ENCODE measurements around the gene CROCC. TPM values are rescaled to one million over a fixed set of nuclear protein-coding genes. Genes with fewer than 3 reads are reported as not detected.
A peak's percentile ranks its signal among the peaks of the same experiment; 100 is the strongest.

CROCC gene
- total and polyA plus RNA-seq, 8 donors, result 14.0 to 942 (median 29.9) TPM

- Histone ChIP-seq H3K9me3 (no peaks in the 10 kb centered on the region), H3K27me3 (no peaks in the 10 kb centered on the region), H3K4me3 (no peak overlapping the region), H3K4me1 (peaks cover 0 to 28% (median 21%) of the 10 kb centered on the region in 4 donors), H3K36me3 (peaks cover 10 to 50% (median 42%) of the 10 kb centered on the region in 4 donors), H3K27ac (no peak overlapping the region)
- DNase-seq, result no peak
- intact Hi-C loops (cut with DNase I; ENCODE audit: low total_unique reads), result loop anchor here (10.0 kb wide), 1 partner anchor 69 kb away; no protein-coding TSS in a partner anchor
- WGBS, 5 donors, result 92 to 95% (median 93%) methylated on average over 11 to 13 of the region's 13 CpGs
- TF ChIP-seq POLR2A (IDR thresholded peaks at IDR 0.05), result no peak
- no peak for TF ChIP-seq POLR2AphosphoS5 (IDR thresholded peaks at IDR 0.05)
- no peak for TF ChIP-seq CTCF (IDR thresholded peaks at IDR 0.05)
- TF ChIP-seq EP300 (IDR thresholded peaks at IDR 0.05), result no peak
These were observed 43.8 kb downstream of the CROCC start for GRCh38 chr1:16965486-16966067.

- no peak overlapping the region for H3K27ac ChIP-seq
- no peaks in the 10 kb centered on the region for H3K27me3 ChIP-seq
- H3K4me3 ChIP-seq, result no peak overlapping the region
- H3K9me3 ChIP-seq, result no peaks in the 10 kb centered on the region
- 92 to 98% (median 96%) methylated on average over 18 to 22 of the region's 22 CpGs for WGBS, 5 donors
- intact Hi-C loops (cut with DNase I; ENCODE audit: low total_unique reads), result loop anchor here (10.0 kb wide), 1 partner anchor 69 kb away; no protein-coding TSS in a partner anchor
- DNase-seq, result no peak
- TF ChIP-seq CTCF (IDR thresholded peaks at IDR 0.05) (no peak), POLR2A (IDR thresholded peaks at IDR 0.05) (no peak)
- H3K4me1 ChIP-seq, result peaks cover 0 to 21% (median 16%) of the 10 kb centered on the region in 4 donors
- H3K36me3 ChIP-seq, result peaks cover 10 to 56% (median 46%) of the 10 kb centered on the region in 4 donors
These were observed 44.6 kb downstream of the CROCC start for GRCh38 chr1:16966282-16966681.

- Histone ChIP-seq H3K4me1 (peaks cover 0 to 27% (median 13%) of the 10 kb centered on the region in 4 donors), H3K4me3 (no peak overlapping the region), H3K9me3 (no peaks in the 10 kb centered on the region), H3K27ac (no peak overlapping the region), H3K27me3 (no peaks in the 10 kb centered on the region), H3K36me3 (peaks cover 10 to 61% (median 46%) of the 10 kb centered on the region in 4 donors)
- intact Hi-C loops (cut with DNase I; ENCODE audit: low total_unique reads), result loop anchor here (10.0 kb wide), 1 partner anchor 68 kb away; no protein-coding TSS in a partner anchor
- peak in 1 of 2 donors; percentile 87 for DNase-seq
- no peak for TF ChIP-seq EP300 (IDR thresholded peaks at IDR 0.05)
- TF ChIP-seq POLR2AphosphoS5 (IDR thresholded peaks at IDR 0.05), result no peak
- TF ChIP-seq CTCF (IDR thresholded peaks at IDR 0.05), result no peak
- TF ChIP-seq POLR2A (IDR thresholded peaks at IDR 0.05), result no peak
- 25 to 34% (median 32%) methylated on average over 4 to 7 of the region's 7 CpGs for WGBS, 5 donors
These were observed 45.4 kb downstream of the CROCC start for GRCh38 chr1:16967095-16967575.

- intact Hi-C loops (cut with DNase I; ENCODE audit: low total_unique reads), result loop anchor here (10.0 kb wide), 1 partner anchor 67 kb away; no protein-coding TSS in a partner anchor
- H3K4me3 ChIP-seq, result no peak overlapping the region
- TF ChIP-seq CTCF (IDR thresholded peaks at IDR 0.05) (no peak), POLR2A (IDR thresholded peaks at IDR 0.05) (no peak)
- H3K36me3 ChIP-seq, result peaks cover 10 to 61% (median 46%) of the 10 kb centered on the region in 4 donors
- H3K9me3 ChIP-seq, result no peaks in the 10 kb centered on the region
- H3K27me3 ChIP-seq, result no peaks in the 10 kb centered on the region
- DNase-seq, result no peak
- 95 to 96% (median 95%) methylated on average over 21 of the region's 21 CpGs for whole genome bisulfite sequencing, 5 donors
- no peak overlapping the region for H3K27ac ChIP-seq
- H3K4me1 ChIP-seq, result peaks cover 0 to 29% (median 13%) of the 10 kb centered on the region in 4 donors
These were observed 46.2 kb downstream of the CROCC start for GRCh38 chr1:16967962-16968361.
